Measurements from ENCODE around the gene SETD5. TPM values are rescaled to one million over a fixed set of nuclear protein-coding genes. Genes with fewer than 3 reads are reported as not detected.

Gene SETD5
- total and polyA plus RNA-seq, 10 donors, result 9.7 to 159 (median 118) TPM

DNA sequence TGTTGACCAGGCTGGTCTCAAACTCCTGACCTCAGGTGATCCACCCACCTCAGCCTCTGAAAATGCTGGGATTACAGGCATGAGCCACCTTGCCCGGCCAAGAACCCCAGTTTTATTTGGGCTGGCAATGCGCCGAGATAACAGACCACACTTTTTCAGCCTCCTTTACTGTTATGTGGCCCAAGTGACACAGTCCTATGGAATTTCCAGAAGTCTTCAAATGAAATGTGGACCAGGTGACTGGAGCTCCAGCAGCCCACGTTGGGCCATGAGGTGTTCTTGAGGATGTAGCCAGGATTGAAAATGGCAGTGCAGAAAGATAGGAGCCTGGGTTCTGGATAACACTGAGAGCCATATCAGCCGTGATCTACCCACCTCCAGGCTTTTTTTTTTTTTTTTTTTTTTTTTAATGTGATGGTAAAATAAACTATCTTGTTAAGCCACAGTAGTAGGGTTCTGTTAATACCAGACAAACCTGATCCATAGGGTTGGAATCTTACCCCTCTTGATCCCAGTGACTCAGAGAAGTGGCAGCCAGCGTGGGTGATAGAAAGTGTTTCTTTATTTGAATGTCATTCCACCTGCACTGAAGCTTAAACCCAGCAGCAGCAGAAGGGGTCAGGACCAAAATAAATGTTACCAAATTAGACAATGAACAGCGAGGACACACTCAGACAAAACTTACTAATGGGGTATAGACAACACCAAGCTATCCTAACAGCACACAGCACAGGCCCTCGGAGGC is 100.6 kb downstream of the SETD5 start:
- Histone ChIP-seq H3K27ac (no peak overlapping the region), H3K27me3 (replicated peaks in 1 of 7) (peaks cover 4 to 39% (median 30%) of the 10 kb centered on the region in 7 donors), H3K4me3 (no peak overlapping the region), H3K9me3 (no peaks in the 10 kb centered on the region), H3K4me1 (peaks cover 0 to 21% (median 12%) of the 10 kb centered on the region in 6 donors), H3K36me3 (no peaks in the 10 kb centered on the region)
- no peak for DNase-seq
- no peak for TF ChIP-seq POLR2A (IDR thresholded peaks at IDR 0.05)
- TF ChIP-seq POLR2AphosphoS5 (IDR thresholded peaks at IDR 0.05), result no peak
- TF ChIP-seq, protein P1, sequence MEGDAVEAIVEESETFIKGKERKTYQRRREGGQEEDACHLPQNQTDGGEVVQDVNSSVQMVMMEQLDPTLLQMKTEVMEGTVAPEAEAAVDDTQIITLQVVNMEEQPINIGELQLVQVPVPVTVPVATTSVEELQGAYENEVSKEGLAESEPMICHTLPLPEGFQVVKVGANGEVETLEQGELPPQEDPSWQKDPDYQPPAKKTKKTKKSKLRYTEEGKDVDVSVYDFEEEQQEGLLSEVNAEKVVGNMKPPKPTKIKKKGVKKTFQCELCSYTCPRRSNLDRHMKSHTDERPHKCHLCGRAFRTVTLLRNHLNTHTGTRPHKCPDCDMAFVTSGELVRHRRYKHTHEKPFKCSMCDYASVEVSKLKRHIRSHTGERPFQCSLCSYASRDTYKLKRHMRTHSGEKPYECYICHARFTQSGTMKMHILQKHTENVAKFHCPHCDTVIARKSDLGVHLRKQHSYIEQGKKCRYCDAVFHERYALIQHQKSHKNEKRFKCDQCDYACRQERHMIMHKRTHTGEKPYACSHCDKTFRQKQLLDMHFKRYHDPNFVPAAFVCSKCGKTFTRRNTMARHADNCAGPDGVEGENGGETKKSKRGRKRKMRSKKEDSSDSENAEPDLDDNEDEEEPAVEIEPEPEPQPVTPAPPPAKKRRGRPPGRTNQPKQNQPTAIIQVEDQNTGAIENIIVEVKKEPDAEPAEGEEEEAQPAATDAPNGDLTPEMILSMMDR (IDR thresholded peaks at IDR 0.05 in 8 of 11, conservative IDR thresholded peaks at IDR 0.05 in 3 of 11), result no peak
- 84 to 93% (median 85%) methylated on average over 8 of the region's 8 CpGs for WGBS, 5 donors
- intact Hi-C loops (cut with DNase I; ENCODE audit: low total_unique reads), result no loop called here

DNA sequence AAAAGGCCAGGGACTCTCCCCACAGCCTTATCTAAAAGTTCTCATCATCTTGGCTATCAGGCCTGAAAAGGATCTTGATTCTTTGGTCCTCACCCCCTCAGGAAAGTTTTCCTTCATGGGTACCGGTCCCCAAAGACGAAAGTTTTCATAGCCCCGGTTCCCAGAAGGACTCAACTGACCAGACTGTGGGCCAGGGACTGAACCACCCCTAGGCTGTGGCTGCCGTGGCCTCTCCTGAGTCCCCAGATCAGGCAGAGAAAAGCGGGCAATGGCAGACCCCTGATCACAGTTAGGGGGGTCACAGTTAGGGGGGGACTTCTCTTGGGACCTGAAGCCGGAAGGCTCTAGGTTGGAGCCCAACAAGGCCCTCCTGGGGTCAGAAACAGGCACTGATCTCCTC is 101.4 kb downstream of the SETD5 start:
- no peak for DNase-seq
- Histone ChIP-seq H3K4me1 (peaks cover 0 to 21% (median 12%) of the 10 kb centered on the region in 6 donors), H3K9me3 (no peaks in the 10 kb centered on the region), H3K4me3 (no peak overlapping the region), H3K27me3 (replicated peaks in 1 of 7) (peaks cover 4 to 39% (median 30%) of the 10 kb centered on the region in 7 donors), H3K36me3 (no peaks in the 10 kb centered on the region), H3K27ac (no peak overlapping the region)
- intact Hi-C loops (cut with DNase I; ENCODE audit: low total_unique reads), result no loop called here
- WGBS, 5 donors, result 85 to 94% (median 88%) methylated on average over 6 of the region's 6 CpGs
- no peak for TF ChIP-seq POLR2AphosphoS5 (IDR thresholded peaks at IDR 0.05)
- TF ChIP-seq, protein P1 (IDR thresholded peaks at IDR 0.05 in 8 of 11, conservative IDR thresholded peaks at IDR 0.05 in 3 of 11), result no peak
- TF ChIP-seq POLR2A (IDR thresholded peaks at IDR 0.05), result no peak

DNA sequence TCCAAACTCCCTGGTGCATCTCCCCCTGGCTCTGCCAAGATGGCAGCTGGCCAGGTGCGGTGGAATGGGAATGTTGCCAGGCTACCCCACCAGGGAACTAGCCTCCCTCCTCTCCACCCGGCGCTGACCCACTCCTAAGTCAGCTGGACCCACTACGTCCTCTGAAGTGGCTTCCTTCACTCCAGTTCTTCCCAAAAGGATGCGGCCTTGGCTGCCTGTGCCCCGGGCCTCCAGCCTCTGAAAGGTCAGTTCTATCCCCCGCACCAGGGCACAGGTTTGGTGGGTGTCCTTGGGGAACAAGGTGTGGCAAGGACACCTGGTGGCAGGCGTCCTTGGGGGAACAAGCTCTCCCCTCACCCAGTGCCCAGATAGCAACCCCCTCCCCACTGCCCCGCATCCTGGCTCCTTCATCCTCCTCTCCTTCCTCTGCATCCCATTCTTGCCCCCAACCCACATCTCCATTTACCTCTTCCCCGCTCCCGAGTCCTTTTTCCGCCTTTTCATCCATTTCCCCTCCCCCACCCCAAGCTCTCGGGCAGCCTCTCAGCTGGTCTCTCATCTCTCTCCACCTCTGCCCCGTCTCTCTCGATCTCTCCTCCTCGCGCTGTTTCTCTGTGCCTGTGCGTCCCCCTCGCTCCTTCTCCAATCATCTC is 102.2 kb downstream of the SETD5 start:
- intact Hi-C loops (cut with DNase I; ENCODE audit: low total_unique reads), result no loop called here
- TF ChIP-seq POLR2A (IDR thresholded peaks at IDR 0.05) (no peak), POLR2AphosphoS5 (IDR thresholded peaks at IDR 0.05) (peak in 1 of 3 donors; percentile 11)
- TF ChIP-seq, protein P1 (IDR thresholded peaks at IDR 0.05 in 8 of 11, conservative IDR thresholded peaks at IDR 0.05 in 3 of 11), result no peak
- Histone ChIP-seq H3K27ac (no peak overlapping the region), H3K9me3 (no peaks in the 10 kb centered on the region), H3K36me3 (no peaks in the 10 kb centered on the region), H3K4me1 (peaks cover 0 to 21% (median 12%) of the 10 kb centered on the region in 6 donors), H3K27me3 (replicated peaks in 1 of 7) (peaks cover 4 to 39% (median 30%) of the 10 kb centered on the region in 7 donors), H3K4me3 (peak overlapping the region in 1 of 8 donors; percentile 46)
- no peak for DNase-seq
- WGBS, 5 donors, result 28 to 35% (median 30%) methylated on average over 17 to 19 of the region's 19 CpGs
